GM18502 (cell line): ENCODE data around the gene ARPC1A.
"Not testable (repeated sequence)": the region's sequence is repeated elsewhere in the genome, so short reads cannot be mapped to it uniquely, and the experiment has no call there.

ENCODE experiments used
- ATAC-seq: cut with Tn5 transposase; IDR thresholded peaks from one replicate; pipeline ENCODE4 v1.9.1; 2021; ENCODE audit warnings: mild to moderate bottlenecking; ENCODE audit not compliant: unreplicated experiment, poor library complexity

ARPC1A gene

DNA sequence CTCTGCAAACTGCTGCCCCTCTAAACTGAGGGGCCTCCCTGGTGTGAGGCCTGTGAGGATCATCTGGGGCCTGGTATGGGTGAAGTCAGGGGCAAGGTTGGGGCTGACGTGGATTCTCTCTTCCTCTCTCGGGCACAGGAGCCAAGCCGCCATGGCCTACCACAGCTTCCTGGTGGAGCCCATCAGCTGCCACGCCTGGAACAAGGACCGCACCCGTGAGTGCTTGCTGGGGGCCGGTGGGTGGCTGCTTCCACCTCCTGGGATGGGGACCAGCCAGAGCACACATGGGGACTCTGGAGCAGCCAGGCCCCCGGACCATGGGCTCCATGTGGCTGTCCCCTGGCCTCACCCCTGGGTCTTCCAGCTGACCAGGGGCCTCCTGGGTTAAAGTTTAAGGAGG lies 59.9 kb downstream of the ARPC1A start:
- no peak for ATAC-seq

DNA sequence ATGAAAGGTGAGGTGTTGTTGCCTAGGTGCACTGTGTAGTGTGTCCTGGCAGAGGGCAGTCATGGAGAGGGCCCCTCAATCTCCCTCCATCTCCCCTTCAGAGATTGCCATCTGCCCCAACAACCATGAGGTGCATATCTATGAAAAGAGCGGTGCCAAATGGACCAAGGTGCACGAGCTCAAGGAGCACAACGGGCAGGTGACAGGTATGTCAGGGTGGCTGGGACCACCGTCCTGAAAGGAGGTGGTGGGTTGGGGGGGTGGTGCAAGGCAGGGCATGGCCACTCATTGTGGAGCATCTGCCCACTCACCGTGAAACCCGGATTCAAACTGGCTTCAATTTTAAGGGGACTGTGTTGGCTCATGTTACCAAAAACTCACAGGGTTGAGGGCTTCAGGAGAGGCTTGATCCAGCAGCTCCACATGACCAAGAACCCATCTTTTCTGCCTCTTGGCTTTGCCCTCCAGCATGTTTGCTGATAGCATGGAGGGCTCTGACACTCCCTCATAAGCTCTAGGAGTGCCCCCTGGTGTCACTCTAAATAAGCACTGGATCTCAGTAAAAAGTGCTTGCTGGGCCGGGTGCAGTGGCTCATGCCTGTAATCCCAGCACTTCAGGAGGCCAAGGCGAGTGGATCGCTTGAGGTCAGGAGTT lies 61.0 kb downstream of the ARPC1A start:
- ATAC-seq: no peak

DNA sequence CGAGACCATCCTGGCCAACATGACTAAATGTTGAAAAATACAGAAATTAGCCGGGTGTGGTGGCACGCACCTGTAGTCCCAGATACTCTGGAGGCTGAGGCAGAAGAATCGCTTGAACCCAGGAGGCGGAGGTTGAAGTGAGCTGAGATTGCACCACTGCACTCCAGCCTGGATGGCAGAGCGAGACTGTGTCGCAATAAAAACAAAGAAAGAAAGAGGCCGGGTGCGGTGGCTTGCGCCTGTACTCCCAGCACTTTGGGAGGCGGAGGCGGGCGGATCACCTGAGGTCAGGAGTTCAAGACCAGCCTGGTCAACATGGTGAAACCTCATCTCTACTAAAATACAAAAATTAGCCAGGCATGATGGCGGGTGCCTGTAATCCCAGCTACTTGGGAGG lies 61.5 kb downstream of the ARPC1A start:
- not testable (repeated sequence) for ATAC-seq

DNA sequence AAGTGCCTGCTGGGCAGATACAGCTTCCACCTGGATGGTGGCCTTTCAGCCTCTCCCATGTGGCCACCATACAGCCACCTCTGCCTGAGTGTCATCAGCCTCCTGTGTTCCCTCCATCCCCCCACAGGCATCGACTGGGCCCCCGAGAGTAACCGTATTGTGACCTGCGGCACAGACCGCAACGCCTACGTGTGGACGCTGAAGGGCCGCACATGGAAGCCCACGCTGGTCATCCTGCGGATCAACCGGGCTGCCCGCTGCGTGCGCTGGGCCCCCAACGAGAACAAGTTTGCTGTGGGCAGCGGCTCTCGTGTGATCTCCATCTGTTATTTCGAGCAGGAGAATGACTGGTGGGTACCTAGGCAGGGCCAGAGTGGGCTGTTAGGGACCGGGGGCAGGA lies 62.2 kb downstream of the ARPC1A start:
- no peak for ATAC-seq

DNA sequence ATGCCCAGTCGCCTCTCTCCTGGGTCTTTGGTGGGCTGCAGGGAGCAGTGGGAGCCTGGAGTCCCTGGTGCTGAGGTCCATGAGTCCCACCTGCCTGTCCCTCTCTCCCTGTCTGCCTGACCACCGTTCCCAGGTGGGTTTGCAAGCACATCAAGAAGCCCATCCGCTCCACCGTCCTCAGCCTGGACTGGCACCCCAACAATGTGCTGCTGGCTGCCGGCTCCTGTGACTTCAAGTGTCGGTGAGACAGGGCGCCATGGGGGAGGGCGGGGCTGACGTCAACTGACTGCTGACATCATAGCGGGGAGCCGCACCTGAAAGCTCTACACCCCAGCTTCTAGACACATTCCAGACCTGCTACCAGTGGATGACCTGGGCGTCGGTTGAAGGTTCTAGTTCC lies 64.1 kb downstream of the ARPC1A start:
- no peak for ATAC-seq

DNA sequence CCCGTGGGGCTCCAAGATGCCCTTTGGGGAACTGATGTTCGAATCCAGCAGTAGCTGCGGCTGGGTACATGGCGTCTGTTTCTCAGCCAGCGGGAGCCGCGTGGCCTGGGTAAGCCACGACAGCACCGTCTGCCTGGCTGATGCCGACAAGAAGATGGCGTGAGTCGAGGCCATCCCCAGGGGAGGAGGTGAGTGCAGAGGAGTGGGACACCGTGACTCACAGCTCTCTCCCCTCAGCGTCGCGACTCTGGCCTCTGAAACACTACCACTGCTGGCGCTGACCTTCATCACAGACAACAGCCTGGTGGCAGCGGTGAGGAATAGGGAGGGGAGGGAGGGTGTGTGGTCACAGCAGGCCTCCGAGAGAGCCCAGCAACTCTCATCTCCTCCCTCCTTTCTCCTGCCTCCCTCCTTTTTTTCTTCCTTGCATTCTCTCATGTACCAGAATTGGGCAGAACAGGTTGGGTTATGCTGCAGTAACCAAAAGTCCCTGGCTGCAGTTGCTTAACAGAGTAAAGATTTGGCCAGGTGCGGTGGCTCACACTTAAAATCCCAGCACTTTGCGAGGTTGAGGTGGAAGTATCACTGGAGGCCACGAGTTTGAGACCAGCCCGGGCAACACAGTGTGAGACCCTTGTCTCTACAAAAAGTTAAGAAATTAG lies 65.4 kb downstream of the ARPC1A start:
- no peak for ATAC-seq

DNA sequence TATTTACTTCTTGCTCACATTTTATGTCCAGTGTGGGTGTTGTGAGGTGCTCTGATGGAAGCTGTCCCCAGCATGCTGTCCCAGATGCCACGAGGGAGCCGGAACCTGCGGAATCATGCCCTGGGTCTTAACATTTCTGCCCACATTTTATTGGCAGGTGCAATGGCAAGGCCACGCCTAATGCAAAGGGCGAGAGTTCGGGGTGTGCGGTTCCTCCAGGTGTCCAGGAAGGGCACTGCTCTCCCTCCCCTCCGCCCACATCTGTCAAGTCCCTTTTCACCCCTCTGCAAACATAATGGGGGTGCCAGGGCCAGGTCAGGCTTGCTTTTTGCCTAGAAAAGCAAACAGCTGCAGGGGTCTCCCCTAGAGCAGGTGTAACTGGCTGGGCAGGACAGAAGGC lies 66.3 kb downstream of the ARPC1A start:
- ATAC-seq: no peak

DNA sequence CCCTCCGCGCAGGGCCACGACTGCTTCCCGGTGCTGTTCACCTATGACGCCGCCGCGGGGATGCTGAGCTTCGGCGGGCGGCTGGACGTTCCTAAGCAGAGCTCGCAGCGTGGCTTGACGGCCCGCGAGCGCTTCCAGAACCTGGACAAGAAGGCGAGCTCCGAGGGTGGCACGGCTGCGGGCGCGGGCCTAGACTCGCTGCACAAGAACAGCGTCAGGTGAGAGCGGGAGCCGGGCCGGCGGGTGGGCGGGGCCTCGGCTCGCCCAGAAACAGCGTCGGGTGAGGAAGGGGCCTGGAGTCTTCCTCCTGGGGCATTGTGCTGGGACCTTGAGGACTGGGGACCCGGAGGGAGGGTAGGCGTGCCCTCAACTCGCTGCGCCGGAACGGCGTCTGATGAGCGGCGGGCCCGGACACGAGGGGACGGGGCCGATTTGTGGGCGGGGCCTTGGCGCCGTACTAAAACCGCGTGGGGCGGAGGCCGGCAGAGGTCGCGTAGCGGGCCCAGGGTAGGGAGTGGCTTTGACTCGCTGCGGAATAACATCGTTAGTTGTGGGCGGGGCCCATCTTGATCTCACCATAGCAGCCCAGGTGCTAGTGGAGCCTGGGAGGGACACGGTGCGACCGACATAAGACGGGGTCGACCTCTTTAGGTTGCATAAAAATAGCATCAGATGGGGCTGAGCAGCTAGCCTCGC lies 67.1 kb downstream of the ARPC1A start:
- peak; percentile 80 for ATAC-seq

DNA sequence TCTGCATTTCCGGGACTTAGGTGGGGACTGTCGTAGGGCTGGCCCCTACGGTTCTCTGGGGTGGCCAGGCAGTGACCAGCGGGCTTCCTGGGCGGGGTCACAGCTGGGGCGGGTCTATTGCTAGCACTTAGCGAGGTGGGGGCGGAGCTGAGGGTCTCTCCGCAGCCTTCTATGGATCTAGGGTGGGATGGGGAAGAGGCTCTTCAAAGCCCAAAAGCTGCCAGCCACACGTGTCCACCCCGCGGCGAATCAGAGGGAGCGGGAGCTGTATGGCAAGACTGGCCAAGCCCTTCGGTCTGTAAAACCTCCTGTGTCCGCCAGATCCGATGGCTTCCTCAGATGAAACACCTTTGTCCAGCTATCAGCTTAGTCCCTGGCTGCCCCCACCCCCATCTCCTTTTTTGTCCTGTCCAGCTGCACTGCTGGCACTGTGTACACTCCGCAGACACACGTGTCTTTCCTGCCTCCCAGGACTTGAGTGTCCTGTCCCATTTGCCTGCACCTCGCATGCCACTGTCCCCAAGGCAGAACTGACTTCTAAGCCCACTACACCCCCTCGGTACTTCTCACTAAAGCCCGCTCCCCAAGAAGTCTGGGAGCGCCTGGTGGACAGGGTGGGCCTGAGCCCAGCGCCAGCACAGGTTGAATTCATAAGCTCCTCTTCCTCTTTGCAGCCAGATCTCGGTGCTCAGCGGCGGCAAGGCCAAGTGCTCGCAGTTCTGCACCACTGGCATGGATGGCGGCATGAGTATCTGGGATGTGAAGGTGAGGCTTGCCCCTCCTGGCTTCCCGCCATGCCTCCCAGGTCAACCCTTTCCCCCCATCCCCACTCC lies 67.9 kb downstream of the ARPC1A start:
- no peak for ATAC-seq

DNA sequence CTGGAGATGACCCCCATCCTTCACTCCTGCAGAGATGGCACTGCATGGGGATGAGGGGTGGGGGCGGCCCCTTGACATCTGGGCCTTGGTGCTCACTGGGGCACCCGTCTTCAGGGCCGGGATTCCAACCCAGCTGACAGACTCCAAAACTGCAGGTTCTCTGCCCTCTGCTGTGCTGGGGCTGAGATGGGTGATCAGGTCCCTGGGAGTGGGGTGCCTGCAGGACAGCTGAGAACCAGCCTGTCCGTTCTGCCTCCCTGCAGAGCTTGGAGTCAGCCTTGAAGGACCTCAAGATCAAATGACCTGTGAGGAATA lies 68.4 kb downstream of the ARPC1A start:
- no peak for ATAC-seq

DNA sequence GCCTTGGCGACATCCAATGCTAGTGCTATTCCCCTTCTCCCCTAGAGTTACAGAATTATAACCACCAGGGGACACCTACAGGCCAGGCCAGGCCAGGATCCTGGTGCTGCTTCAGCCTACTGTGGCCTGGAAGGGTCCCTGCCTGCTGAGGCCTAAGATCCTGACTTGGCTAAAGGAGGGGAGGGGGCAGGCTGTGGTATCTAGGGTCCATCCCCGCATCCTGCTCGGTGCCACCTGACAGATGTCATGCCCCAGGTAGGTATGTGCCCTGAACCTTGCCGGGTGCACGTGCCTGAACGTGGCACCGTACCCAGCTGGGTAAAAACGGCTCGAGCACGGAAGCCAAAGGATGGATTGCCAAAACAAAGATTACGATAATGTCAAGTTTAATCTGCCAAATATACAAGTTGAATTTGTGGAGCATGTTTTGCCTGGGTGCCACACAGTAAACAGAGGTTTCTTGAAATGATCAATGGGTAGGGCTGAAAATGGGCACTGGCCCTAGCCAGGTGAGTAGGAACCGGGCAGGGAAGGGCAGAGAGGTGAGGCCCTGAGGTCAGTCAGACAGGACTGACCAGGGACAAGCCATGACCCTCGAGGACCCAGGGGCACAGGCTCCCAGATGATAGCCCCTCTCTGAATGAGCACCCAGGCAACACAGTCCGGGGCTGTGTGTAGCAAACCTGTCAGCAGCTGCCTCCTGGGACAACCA lies 70.1 kb downstream of the ARPC1A start:
- no peak for ATAC-seq

DNA sequence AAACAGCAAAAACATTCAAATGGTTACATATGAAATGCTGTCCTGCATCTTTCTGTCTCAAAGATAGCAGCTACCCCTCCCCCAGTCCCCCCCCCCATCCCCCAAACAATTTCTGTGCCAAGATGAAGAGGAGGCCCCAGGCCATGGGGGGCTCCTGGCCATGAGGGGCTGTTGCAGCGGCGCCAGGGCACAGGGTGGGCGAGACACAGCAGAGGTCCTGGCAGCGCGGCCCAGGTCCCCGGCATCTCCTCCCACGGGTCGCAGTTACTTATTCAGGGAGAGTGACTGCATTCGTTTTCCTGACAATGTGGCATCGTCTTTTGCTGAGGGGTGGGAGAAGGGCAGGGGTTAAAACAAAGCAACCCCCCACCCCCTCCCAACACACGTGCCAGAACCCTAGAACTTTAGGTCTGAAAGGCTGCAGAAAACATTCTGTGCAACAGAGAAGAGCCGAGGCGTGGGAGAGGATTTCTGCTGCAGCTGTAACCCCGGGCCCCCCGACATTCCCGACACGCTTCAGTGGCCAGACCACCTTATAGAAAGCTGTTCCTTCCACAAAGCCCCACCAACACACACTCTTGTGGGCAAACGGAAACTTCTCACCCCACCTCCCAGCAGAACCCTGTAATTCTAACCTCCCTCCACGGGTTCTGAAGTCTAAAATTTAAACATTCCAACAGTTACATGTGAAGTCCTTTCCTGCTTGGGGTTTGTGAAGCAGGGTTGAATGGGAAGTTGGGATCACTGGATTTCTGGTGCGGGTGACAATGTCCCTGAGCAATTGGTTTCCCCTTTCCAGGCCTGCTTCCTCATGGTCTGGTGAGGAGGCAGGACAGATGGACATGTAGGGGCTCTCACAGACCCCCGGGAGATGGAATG lies 71.0 kb downstream of the ARPC1A start:
- ATAC-seq: no peak

DNA sequence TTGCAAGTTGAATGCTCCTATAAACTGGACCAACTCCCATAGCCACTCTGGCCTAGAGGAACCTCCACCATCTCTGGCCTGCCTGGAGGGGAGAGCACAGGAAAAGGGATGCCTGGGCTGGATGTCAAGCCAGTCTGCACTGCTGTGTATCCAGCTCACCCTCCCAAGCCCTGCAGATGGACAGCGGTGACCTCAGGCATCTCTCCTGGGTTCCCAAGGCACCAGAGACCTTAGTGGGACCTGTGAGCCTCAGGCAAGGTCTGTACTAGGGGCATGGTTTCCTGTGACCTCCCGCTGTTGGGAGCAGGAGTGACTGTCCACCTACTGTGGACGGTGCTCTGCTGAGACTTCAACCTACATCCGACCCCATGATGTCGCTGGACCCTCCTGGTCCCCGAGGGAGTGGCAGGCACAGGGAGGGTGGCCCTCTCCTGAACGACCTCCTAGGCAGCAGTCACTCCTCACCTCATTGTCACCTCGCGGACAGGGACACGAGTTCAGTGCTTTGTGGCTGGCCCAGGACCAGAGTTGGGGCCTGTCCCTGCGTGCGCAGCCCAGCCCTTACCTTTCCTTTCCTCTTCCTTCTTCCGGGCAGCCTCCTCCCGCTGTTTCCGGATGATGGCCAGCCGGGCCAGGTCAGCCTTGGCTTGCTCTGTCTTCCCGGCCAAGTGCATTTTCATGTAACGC lies 71.7 kb downstream of the ARPC1A start:
- no peak for ATAC-seq

DNA sequence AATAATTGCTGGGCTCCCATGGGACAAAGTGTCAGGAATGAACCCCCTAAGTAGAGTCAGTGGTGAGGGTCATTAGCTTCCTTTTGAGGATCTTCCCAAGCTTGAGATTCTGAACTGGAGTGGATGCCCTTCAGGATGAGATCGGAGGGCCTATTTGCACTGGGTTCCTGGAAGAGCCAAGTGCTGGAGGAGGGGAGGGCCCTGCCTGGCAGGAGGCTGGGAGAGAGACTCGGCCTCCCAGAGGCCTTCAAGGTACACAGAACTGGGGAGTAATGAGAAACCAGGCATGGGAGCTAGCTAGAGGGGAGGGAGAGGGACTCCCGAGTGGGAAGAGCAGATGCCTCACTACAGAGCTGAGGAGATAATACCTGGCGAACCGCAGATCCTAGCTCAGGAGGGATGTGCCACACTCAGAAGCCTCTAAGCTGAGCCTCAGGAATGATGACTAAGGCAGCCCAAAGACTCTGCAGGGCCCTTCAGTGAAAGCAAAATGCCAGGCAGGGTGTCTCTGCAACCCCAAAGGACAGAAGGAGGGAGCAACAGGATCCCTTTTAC lies 73.3 kb downstream of the ARPC1A start:
- ATAC-seq: no peak

DNA sequence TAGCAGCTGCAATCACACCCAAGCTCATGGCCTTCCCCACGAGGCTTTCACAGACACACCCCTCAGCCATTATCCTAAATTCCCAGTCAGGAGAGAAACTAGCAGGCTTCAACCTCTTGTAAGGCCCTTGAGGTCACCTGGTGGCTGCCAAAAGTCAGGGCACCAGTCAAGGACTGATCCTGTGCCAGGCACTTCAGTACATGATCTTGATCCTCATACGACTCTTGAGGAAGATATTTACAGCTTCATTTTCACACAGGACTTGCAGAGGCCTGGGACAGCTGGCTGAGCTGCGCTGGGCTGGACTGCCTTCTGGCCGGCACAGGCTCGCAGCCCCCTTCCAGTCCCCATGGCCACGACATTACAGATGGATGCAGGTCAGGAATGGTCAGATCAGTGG lies 73.9 kb downstream of the ARPC1A start:
- ATAC-seq: no peak

DNA sequence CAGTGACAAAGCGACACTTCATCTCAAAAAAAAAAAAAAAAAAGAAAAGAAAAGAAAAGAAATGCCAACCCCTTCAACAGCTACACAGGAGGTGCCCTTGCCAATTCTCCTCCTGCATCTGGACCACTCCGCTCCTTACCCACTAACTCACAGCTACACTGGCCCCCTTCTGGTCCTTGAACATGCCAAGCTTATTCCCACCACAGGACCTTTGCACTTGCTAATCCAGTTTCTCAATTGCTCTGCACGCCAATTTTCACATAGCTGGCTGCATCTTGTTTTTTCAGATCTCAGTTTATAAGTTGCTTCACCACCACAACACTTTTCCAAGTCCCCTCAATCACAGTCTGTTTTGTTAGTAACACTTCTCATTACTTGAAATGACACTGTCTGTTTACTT lies 77.2 kb downstream of the ARPC1A start:
- no peak for ATAC-seq

DNA sequence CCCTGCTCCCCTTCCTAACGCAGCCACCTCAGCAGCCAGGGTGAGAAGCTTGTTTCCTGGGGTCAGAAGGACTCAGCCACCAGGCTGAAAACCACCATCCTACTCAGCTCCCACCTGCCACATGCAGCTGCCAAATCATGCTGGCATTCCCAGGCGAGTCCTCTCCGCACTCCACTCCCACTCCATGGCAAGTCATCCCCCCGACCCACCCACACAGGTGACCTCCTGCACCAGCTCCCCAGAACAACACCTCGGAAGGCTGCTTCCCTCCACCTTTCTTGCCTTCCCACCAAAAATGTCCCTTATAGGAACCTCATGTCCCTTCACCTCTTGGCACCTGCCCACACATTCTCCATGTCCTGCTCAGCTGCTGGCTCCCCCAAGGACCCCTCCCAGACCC lies 78.1 kb downstream of the ARPC1A start:
- ATAC-seq: no peak

DNA sequence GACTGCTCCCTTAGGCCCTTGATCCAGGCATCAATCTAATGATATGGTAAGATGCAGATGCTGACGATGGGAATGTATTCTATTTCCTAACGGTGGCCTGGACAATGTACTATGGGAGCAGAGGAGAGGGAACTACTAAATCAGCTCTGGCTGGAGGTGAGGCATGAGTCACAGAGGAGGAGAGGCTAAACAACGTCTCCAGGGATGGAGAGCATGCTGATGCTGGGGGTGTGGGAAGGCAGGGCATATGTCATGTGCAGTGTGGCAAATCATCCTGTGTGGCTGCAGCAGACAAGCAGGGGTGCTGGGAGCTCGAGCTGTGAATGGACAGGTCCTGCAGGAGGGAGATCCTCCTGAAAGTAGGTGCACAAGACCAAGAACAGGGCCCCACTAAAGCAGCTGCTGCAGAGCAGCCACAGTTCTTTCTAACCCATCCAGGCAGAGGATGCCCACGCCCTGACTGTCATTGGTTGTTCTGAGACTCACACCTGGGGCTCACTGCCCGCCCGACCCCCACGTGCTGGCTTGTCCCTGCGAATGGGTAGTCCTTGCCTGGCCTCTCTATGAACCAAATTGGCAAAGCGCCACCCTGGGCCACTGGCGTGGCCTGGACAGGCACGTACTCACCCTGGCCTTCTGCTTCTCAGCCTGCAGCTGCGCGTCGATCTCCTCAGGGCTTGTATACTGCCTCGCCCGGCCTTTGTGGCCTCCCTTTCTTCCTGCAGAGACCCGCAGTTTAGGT lies 78.7 kb downstream of the ARPC1A start:
- ATAC-seq: no peak
